Mesothelial cell of epicardium (in vitro differentiated cells): ENCODE measurements around the gene GMNN. TPM values are rescaled to one million over a fixed set of nuclear protein-coding genes. Genes with fewer than 3 reads are reported as not detected.
"Not testable (repeated sequence)": the region's sequence is repeated elsewhere in the genome, so short reads cannot be mapped to it uniquely, and the experiment has no call there.

Experiments used
- DNase-seq, 2 experiments: peaks; one replicate each; pipeline ENCODE4 v3.0.0; 2021; ENCODE audit warnings: low spot score in 2 of 2; ENCODE audit not compliant: unreplicated experiment in 2 of 2
- H3K27ac Mint-ChIP-seq: 2 replicates; pipeline ENCODE4 v1.8.0; 2021; ENCODE audit warnings: mixed read lengths
- H3K27me3 Mint-ChIP-seq: 2 replicates; pipeline ENCODE4 v1.8.0; 2021; ENCODE audit warnings: low read depth, mixed read lengths
- H3K36me3 Mint-ChIP-seq: 2 replicates; pipeline ENCODE4 v1.8.0; 2021; ENCODE audit warnings: mixed read lengths
- H3K4me1 Mint-ChIP-seq: 2 replicates; pipeline ENCODE4 v1.8.0; 2021; ENCODE audit warnings: mixed read lengths
- H3K4me3 Mint-ChIP-seq: 2 replicates; pipeline ENCODE4 v1.8.0; 2021; ENCODE audit warnings: mild to moderate bottlenecking, moderate library complexity, mixed read lengths
- H3K9me3 Mint-ChIP-seq: 2 replicates; pipeline ENCODE4 v1.8.0; 2021; ENCODE audit warnings: mixed read lengths
- CTCF ChIP-seq: fragments of 200-600 bp; sonication (generic); IDR thresholded peaks from one replicate; pipeline ENCODE4 v1.5.0; 2021; ENCODE audit warnings: antibody characterized with exemption; ENCODE audit not compliant: unreplicated experiment
- total RNA-seq: library from RNA; stranded (reverse); gene quantifications from 3 replicates; pipeline ENCODE4 v1.2.1, GENCODE V29; 2021

The GMNN gene
- 21.3 to 25.1 TPM (median 23.4 TPM) in 3 replicates for total RNA-seq

DNA sequence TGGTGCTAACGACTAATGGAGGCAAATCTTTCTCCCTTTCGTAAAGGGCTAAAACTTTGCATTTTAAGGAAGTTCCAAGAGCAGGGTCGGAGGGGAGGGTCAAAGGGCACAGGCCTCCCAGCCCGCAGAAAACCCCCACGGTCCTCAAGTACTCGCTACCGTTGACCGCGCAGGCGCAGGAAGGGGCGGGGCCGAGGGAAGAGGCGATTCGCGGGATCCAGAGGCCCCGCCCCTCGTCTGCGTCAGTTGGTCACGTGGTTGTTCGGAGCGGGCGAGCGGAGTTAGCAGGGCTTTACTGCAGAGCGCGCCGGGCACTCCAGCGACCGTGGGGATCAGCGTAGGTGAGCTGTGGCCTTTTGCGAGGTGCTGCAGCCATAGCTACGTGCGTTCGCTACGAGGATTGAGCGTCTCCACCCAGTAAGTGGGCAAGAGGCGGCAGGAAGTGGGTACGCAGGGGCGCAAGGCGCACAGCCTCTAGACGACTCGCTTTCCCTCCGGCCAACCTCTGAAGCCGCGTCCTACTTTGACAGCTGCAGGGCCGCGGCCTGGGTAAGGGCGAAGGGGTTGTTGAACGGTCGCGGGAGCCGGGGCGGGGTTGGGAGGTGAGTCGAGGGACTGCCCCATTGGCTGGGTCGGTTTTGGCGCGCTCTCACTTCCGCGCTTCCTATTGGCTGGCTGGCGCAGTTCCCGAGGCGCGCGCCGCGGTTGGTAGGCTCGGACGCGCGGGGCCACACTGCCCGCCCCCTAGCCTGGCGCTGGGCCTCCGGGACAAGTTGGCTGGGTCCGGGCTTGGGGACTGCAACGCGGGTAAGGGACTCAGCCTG, at the start of gene GMNN:
Gene GMNN (plus strand): TSS at position 242 of the 824 bp plus-strand sequence. CDS start 2,310 bp downstream, outside the sequence.
- Mint-ChIP-seq H3K4me1 (peaks cover 20% of the 10 kb centered on the region), H3K27ac (peak within 1 kb of the TSS; percentile 96), H3K9me3 (no peaks in the 10 kb centered on the region), H3K36me3 (no peaks in the 10 kb centered on the region), H3K4me3 (peak within 1 kb of the TSS; percentile 99), H3K27me3 (no peaks in the 10 kb centered on the region)
- DNase-seq: peak; percentile 98 to 99
- TF ChIP-seq CTCF: no peak

GRCh38 chr6:24730653-24731052, 44.1 kb upstream of the GMNN start:
- H3K4me1 Mint-ChIP-seq, DNase-seq, H3K36me3 Mint-ChIP-seq, H3K27me3 Mint-ChIP-seq, H3K27ac Mint-ChIP-seq, H3K4me3 Mint-ChIP-seq: not testable (repeated sequence)
- peaks cover 25% of the 10 kb centered on the region for H3K9me3 Mint-ChIP-seq

DNA sequence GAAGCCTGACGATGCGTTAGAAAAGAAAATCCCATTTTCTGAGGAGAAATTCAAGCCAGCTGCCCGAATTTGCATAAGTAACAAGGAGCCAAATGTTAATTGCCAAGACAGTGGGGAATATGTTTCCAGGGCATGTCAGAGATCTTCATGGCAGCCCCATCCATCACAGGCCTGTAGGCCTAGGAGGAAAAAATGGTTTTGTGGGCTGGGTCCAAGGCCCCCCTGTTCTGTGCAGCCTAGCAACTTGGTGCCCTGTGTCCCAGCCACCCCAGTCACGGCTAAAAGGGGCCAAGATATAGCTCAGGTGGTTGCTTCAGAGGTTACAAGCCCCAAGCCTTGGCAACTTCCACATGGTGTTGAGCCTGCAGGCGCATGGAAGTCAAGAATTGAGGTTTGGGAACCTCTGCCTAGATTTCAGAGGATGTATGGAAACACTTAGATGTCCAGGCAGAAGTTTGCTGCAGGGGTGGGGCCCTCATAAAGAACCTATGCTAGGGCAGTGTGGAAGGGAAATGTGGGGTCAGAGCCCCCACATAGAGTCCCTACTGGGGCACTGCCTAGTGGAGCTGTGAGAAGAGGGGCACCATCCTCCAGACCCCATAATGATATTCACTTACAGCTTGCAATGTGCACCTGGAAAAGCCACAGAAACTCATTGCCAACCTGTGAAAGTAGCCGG, 43.1 kb upstream of the GMNN start:
- H3K36me3 Mint-ChIP-seq, H3K4me3 Mint-ChIP-seq, DNase-seq, H3K27ac Mint-ChIP-seq, H3K27me3 Mint-ChIP-seq, H3K4me1 Mint-ChIP-seq: not testable (repeated sequence)
- peaks cover 25% of the 10 kb centered on the region for H3K9me3 Mint-ChIP-seq

DNA sequence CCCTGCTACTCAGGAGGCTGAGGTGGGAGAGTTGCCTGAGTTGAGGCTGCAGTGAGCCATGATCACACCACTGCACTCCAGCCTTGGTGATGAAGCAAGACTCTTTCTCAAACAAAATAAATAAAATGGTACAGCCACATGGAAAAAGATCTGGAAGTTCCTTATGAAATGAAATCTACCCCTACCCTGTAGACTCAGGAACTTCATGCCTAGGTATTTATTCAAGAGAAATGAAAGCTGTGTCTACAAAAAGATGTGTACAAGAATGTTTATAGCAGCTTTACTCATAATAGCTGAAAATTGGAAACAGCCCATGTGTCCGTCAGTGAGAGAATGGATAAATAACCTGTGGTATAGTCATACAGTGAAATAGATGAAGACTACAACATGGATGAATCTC, 40.6 kb upstream of the GMNN start:
- Mint-ChIP-seq H3K4me3 (no peak overlapping the region), H3K27me3 (peaks cover 2% of the 10 kb centered on the region), H3K4me1 (no peaks in the 10 kb centered on the region), H3K36me3 (peaks cover 3% of the 10 kb centered on the region), H3K27ac (no peak overlapping the region), H3K9me3 (peaks cover 25% of the 10 kb centered on the region)
- DNase-seq: no peak
- no peak for TF ChIP-seq CTCF

DNA sequence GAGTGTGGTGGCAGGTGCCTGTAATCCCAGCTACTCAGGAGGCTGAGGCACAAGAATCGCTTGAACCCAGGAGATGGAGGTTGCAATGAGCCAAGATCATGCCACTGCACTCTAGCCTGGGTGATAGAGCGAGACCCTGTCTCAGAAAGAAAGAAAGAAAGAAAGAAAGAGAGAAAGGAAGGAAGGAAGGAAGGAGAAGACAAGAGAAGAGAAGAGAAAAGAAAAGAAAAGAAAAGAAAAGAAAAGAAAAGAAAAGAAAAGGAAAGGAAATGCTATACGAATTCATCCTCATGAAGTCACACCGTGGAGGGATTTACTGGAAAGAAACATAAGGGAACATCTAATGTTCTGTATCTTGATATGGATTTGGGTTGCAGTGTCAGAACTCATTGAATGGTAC, 40.0 kb upstream of the GMNN start:
- not testable (repeated sequence) for DNase-seq, H3K27ac Mint-ChIP-seq, H3K36me3 Mint-ChIP-seq, H3K27me3 Mint-ChIP-seq, H3K4me1 Mint-ChIP-seq, H3K4me3 Mint-ChIP-seq
- peaks cover 21% of the 10 kb centered on the region for H3K9me3 Mint-ChIP-seq

GRCh38 chr6:24738741-24739140, 36.0 kb upstream of the GMNN start:
- Mint-ChIP-seq H3K36me3 (no peaks in the 10 kb centered on the region), H3K4me1 (no peaks in the 10 kb centered on the region), H3K27ac (no peak overlapping the region), H3K27me3 (peaks cover 2% of the 10 kb centered on the region), H3K9me3 (no peaks in the 10 kb centered on the region), H3K4me3 (no peak overlapping the region)
- no peak for DNase-seq
- no peak for TF ChIP-seq CTCF

DNA sequence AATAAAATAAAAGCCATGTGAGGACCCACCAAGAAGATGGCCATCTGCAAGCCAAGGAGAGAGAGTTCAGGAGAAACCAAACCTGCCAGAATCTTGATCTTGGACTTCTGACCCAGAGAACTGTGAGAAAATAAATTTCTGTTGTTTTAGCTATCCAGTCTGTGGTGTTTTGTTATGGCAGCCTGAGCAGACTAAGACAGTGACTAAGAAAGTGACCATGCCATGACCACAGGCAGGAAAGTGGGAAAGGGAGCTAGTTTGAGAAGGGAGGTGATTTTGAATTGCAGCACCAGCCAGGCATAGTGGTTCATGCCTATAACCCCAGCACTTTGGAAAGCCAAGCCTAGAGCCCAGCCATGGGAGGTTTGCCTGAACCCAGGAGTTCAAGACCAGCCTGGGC, 33.9 kb upstream of the GMNN start:
- no peak for TF ChIP-seq CTCF
- no peaks in the 10 kb centered on the region for H3K9me3 Mint-ChIP-seq
- DNase-seq: no peak
- H3K36me3 Mint-ChIP-seq: no peaks in the 10 kb centered on the region
- H3K4me1 Mint-ChIP-seq: no peaks in the 10 kb centered on the region
- H3K4me3 Mint-ChIP-seq: no peak overlapping the region
- no peak overlapping the region for H3K27ac Mint-ChIP-seq
- peaks cover 2% of the 10 kb centered on the region for H3K27me3 Mint-ChIP-seq
